K562 (cell line): ENCODE results near the gene ANKS1B. TPM values are rescaled to one million over a fixed set of nuclear protein-coding genes. Genes with fewer than 3 reads are reported as not detected.
A peak's percentile ranks its signal among the peaks of the same experiment; 100 is the strongest.

Experiments used
- ATAC-seq: fragments of 200-7000 bp; cut with Tn5 transposase; 3 replicates; pipeline ENCODE4 v1.9.1; 2020; ENCODE audit warnings: moderate library complexity
- BruUV-seq: library from RNA; stranded (reverse); fragments of 400-500 nt; replicated peaks from 2 replicates; lab custom pipeline; 2021; lab: Mats Ljungman, UMichigan
- CTCF ChIA-PET: fragments of 300-600 bp; formaldehyde crosslinking; extraction: SDS; loops from one replicate; lab custom pipeline; 2021; ENCODE audit warnings: low intra/inter-chr PET ratio; lab: Yijun Ruan, JAX
- POLR2A ChIA-PET: fragments of 300-600, 350-650 bp; sonication (Branson Sonifier 250); formaldehyde crosslinking; extraction: SDS; loops from one replicate; lab custom pipeline; 2021; ENCODE audit warnings: antibody characterized with exemption, inconsistent platforms; lab: Yijun Ruan, JAX
- DNase-seq, 4 experiments: peaks; one replicate each; pipeline versions ENCODE4 v3.0.0 to v3.0.0-alpha.2; 2011 to 2018; ENCODE audit warnings: low spot score in 3 of 4, mixed read lengths in 3 of 4; ENCODE audit errors: extremely low read depth in 1 of 4
- FAIRE-seq: peaks from 2 replicates; lab custom pipeline; 2011; peaks lifted over from hg19 to GRCh38; lab: Jason Lieb, UNC
- H2AFZ ChIP-seq: 2 replicates; pipeline ENCODE4 v1.6.0; 2011; ENCODE audit warnings: low read depth, low read length, control low read depth, inconsistent platforms
- H3K27ac ChIP-seq: fragments of 200-600 bp; 3 replicates; pipeline ENCODE4 v1.8.0; 2011; ENCODE audit warnings: low read depth, mild to moderate bottlenecking, control low read depth, inconsistent platforms, low read length, moderate library complexity, mixed read lengths; ENCODE audit errors: extremely low read depth
- H3K27me3 ChIP-seq, 2 experiments: fragments of 300-600 bp in 1 of 2; 2 replicates in 1 of 2; 3 replicates in 1 of 2; pipeline versions ENCODE4 v1.6.0 to v1.8.0; 2011; ENCODE audit warnings: inconsistent platforms in 2 of 2, low read length in 2 of 2, mild to moderate bottlenecking in 1 of 2, mixed read lengths in 1 of 2, moderate library complexity in 1 of 2; ENCODE audit not compliant: control insufficient read depth in 2 of 2, insufficient read depth in 2 of 2
- H3K36me3 ChIP-seq: fragments of 300-600 bp; 3 replicates; pipeline ENCODE4 v1.8.0; 2011; ENCODE audit warnings: mild to moderate bottlenecking, low read length, inconsistent platforms; ENCODE audit not compliant: control insufficient read depth, insufficient read depth
- H3K4me1 ChIP-seq, 2 experiments: fragments of 200-600 bp in 1 of 2; replicated peaks in 1 of 2; 2 replicates in 1 of 2; 3 replicates in 1 of 2; pipeline versions ENCODE4 v1.5.1 to v1.8.0; 2011; ENCODE audit warnings: inconsistent platforms in 2 of 2, low read length in 2 of 2, mild to moderate bottlenecking in 1 of 2, mixed read lengths in 1 of 2, moderate library complexity in 1 of 2; ENCODE audit not compliant: control insufficient read depth in 2 of 2, insufficient read depth in 2 of 2
- H3K4me2 ChIP-seq: 2 replicates; pipeline ENCODE4 v1.6.1; 2011; ENCODE audit warnings: low read length, control low read depth, inconsistent platforms, mixed read lengths; ENCODE audit not compliant: insufficient read depth
- H3K4me3 ChIP-seq: fragments of 200-600 bp; sonication (generic), shearing (Covaris generic); 2 replicates; pipeline ENCODE4 v1.5.1; 2016; ENCODE audit warnings: control low read depth, inconsistent platforms
- H3K79me2 ChIP-seq: fragments of 200-600 bp; 3 replicates; pipeline ENCODE4 v1.8.0; 2011; ENCODE audit warnings: low read length, inconsistent platforms; ENCODE audit not compliant: control insufficient read depth, insufficient read depth
- H3K9ac ChIP-seq, 2 experiments: 2 replicates each; pipeline versions ENCODE4 v1.6.0 to v1.6.1; 2011; ENCODE audit warnings: low read depth in 2 of 2, low read length in 2 of 2, control low read depth in 1 of 2, inconsistent platforms in 1 of 2, mild to moderate bottlenecking in 1 of 2, mixed read lengths in 1 of 2; ENCODE audit not compliant: insufficient read depth in 1 of 2
- H3K9me1 ChIP-seq: one replicate; pipeline ENCODE4 v1.6.0; 2011; ENCODE audit warnings: inconsistent platforms, mild to moderate bottlenecking, low read length, moderate library complexity; ENCODE audit not compliant: control insufficient read depth, insufficient read depth
- H3K9me3 ChIP-seq: replicated peaks from 2 replicates; pipeline ENCODE4 v1.5.1; 2011; ENCODE audit warnings: low read depth, low read length, inconsistent platforms; ENCODE audit not compliant: control insufficient read depth, insufficient read depth
- H4K20me1 ChIP-seq: replicated peaks from 2 replicates; pipeline ENCODE4 v1.6.1; 2011; ENCODE audit warnings: low read length, inconsistent platforms, mixed read lengths; ENCODE audit not compliant: control insufficient read depth, insufficient read depth
- EP400 ChIP-seq: fragments of 450-650 bp; IDR thresholded peaks from 2 replicates; pipeline ENCODE4 v1.6.1; 2017; ENCODE audit warnings: antibody characterized with exemption, mild to moderate bottlenecking, moderate library complexity
- HDAC2 ChIP-seq: fragments of 450-650 bp; IDR thresholded peaks from 2 replicates; pipeline ENCODE4 v1.6.1; 2016; ENCODE audit warnings: mild to moderate bottlenecking
- HLTF ChIP-seq: fragments of 450-650 bp; IDR thresholded peaks from 2 replicates; pipeline ENCODE4 v1.6.1; 2016
- POU5F1 ChIP-seq: fragments of 150-350 bp; IDR thresholded peaks from 2 replicates; pipeline ENCODE4 v1.6.1; 2014; ENCODE audit warnings: borderline replicate concordance, low read length, low read depth, mild to moderate bottlenecking; ENCODE audit not compliant: partially characterized antibody
- RB1 ChIP-seq: fragments of 450-650 bp; IDR thresholded peaks from 2 replicates; pipeline ENCODE4 v1.6.1; 2017; ENCODE audit warnings: low read depth, mild to moderate bottlenecking
- SRSF7 ChIP-seq: fragments of 200-400 bp; formaldehyde crosslinking; optimal IDR thresholded peaks from 2 replicates; pipeline ENCODE3; 2017; ENCODE audit warnings: mild to moderate bottlenecking, low read depth, low read length
- U2AF1 ChIP-seq: fragments of 200-400 bp; formaldehyde crosslinking; optimal IDR thresholded peaks from 2 replicates; pipeline ENCODE3; 2017; ENCODE audit warnings: mild to moderate bottlenecking, low read depth, low read length, moderate library complexity
- ZFX ChIP-seq: sonication (generic); formaldehyde crosslinking; IDR thresholded peaks from 2 replicates; pipeline ENCODE4 v1.8.0; 2022; ENCODE audit warnings: mild to moderate bottlenecking, missing genetic modification reagents, moderate library complexity
- ZNF263 ChIP-seq: sonication (generic); formaldehyde crosslinking; IDR thresholded peaks from 2 replicates; pipeline ENCODE4 v1.8.0; 2022; ENCODE audit warnings: mild to moderate bottlenecking, missing genetic modification reagents, borderline replicate concordance
- WGBS: fragments of 100-300 bp; shearing (Covaris generic); methylation state at CpG from one replicate; pipeline ENCODE4 v1.1.6; 2016; ENCODE audit warnings: low coverage, mixed read lengths; ENCODE audit not compliant: insufficient coverage; ENCODE audit errors: missing lambda C conversion rate; 5-methylcytosine and 5-hydroxymethylcytosine counted together
- in situ Hi-C: fragments of 300-500 bp; cut with MboI; formaldehyde crosslinking; loops from 4 replicates; pipeline ENCODE4 v1.15.0; 2018; ENCODE audit warnings: inconsistent platforms, mixed read lengths
- intact Hi-C: fragments of 100-400 bp; cut with micrococcal nuclease; formaldehyde crosslinking; loops from 2 replicates; pipeline ENCODE4 v1.14.2; 2022
- polyA plus RNA-seq, 8 experiments: library from polyadenylated mRNA; depleted of rRNA in 4 of 8; stranded (reverse) in 5 of 8; unstranded in 3 of 8; fragments of >200 nt; fragmentation: Nextera tagmentation in 2 of 8; fragmentation: Illumina TruSeq in 1 of 8; extraction: Ambion mirVana in 2 of 8; extraction: Trizol in 1 of 8; gene quantifications; 2 replicates each; pipeline versions ENCODE4 v1.2.1 to v1.2.3, GENCODE V29; 2011 to 2014; ENCODE audit warnings: inconsistent platforms in 1 of 8, missing spikeins in 1 of 8
- total RNA-seq, 7 experiments: library from RNA; depleted of rRNA in 6 of 7; stranded (reverse); fragments of >200 nt in 6 of 7; fragmentation: Illumina TruSeq in 2 of 7; extraction: Trizol in 2 of 7; gene quantifications; 2 replicates each; pipeline versions ENCODE4 v1.2.1 to v1.2.3, GENCODE V29; 2011 to 2021; ENCODE audit warnings: low replicate concordance in 1 of 7
- TF ChIP-seq, protein P1 (sequence below), 2 experiments: IDR thresholded peaks; 2 replicates each; pipeline ENCODE4 v1.6.1; 2011; ENCODE audit warnings: borderline replicate concordance in 1 of 2, control low read depth in 1 of 2, low read depth in 1 of 2, low read length in 1 of 2, mild to moderate bottlenecking in 1 of 2, mixed read lengths in 1 of 2, moderate library complexity in 1 of 2; ENCODE audit not compliant: insufficient read depth in 1 of 2, insufficient read length in 1 of 2, poor library complexity in 1 of 2, severe bottlenecking in 1 of 2; ENCODE audit errors: extremely low read depth in 1 of 2

Gene ANKS1B
- total and polyA plus RNA-seq, 9 of the 15 experiments (the other 6 are each of a cell fraction or from before 2014, with no cell fraction given) = 0.04 to 0.47 (median 0.28) TPM; not detected in 4

- FAIRE-seq = peak; percentile 19
- intact Hi-C loops = no loop called here
- POLR2A ChIA-PET = interaction anchor here (0.9 to 1.6 kb wide), 5 partner anchors 9 to 59 kb away, joined by 3 to 5 read pairs (median 4); no protein-coding TSS in a partner anchor
Measured at GRCh38 chr12:98752726-98753125, 1232.0 kb downstream of the ANKS1B start.

More at GRCh38 chr12:98752726-98753125, 1232.0 kb downstream of the ANKS1B start:
- Histone ChIP-seq H3K27ac (peak overlapping the region; percentile 45; the same call in 2 of the 3 replicates), H3K79me2 (no peaks in the 10 kb centered on the region), H4K20me1 (no peaks in the 10 kb centered on the region), H3K9me1 (no peaks in the 10 kb centered on the region), H3K36me3 (no peaks in the 10 kb centered on the region), H3K27me3 (no peaks in the 10 kb centered on the region), H3K4me1 (peaks cover 23 to 40% of the 10 kb centered on the region in 2 experiments), H3K9me3 (no peaks in the 10 kb centered on the region), H3K9ac (no peak overlapping the region), H3K4me2 (no peak overlapping the region), H2AFZ (peak overlapping the region; percentile 81), H3K4me3 (no peak overlapping the region)
- peak in 1 of 4 experiments; percentile 19 for DNase-seq
- no TSS peak for BruUV-seq
- WGBS = 15% methylated on average over 5 of the region's 5 CpGs
- in situ Hi-C loops = no loop called here
- TF ChIP-seq, protein P1, sequence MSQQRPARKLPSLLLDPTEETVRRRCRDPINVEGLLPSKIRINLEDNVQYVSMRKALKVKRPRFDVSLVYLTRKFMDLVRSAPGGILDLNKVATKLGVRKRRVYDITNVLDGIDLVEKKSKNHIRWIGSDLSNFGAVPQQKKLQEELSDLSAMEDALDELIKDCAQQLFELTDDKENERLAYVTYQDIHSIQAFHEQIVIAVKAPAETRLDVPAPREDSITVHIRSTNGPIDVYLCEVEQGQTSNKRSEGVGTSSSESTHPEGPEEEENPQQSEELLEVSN (IDR thresholded peaks at IDR 0.05; ENCODE audit: borderline replicate concordance in 1 of 2, extremely low read depth in 1 of 2, insufficient read depth in 1 of 2, insufficient read length in 1 of 2, low read depth in 1 of 2, low read length in 1 of 2, poor library complexity in 1 of 2, severe bottlenecking in 1 of 2) = peak in 1 of 2 experiments; percentile 13
- TF ChIP-seq POU5F1 = no peak
- no peak for TF ChIP-seq HDAC2
- TF ChIP-seq HLTF = no peak
- TF ChIP-seq U2AF1 = no peak
- TF ChIP-seq ZNF263 (CRISPR knock-in tag) = peak; percentile 28; the same call in 1 of the 2 replicates
- TF ChIP-seq RB1 = no peak
- 0 out of 2 replicates have a peak, but pooled peaks have one; percentile 22 for TF ChIP-seq ZFX
- TF ChIP-seq EP400 = no peak
- no peak for TF ChIP-seq SRSF7
- CTCF ChIA-PET = no interaction called here
- peak; percentile 10; the same call in 1 of the 3 replicates for ATAC-seq
